Natural killer cell treated with Interleukin-12 subunit alpha and Interleukin-12 subunit beta and Interleukin-15 and Interleukin-18, amount 100 ng/mL, for 72 hours (primary cell): ENCODE measurements around the gene LIMS1. TPM values are rescaled to one million over a fixed set of nuclear protein-coding genes. Genes with fewer than 3 reads are reported as not detected.
"Not testable (repeated sequence)": the region's sequence is repeated elsewhere in the genome, so short reads cannot be mapped to it uniquely, and the experiment has no call there.

Experiments used
- ATAC-seq, 2 donors: fragments of 150-1000 bp; cut with Tn5 transposase in 1 of 2; sonication (Bioruptor Pico), chemical (Tn5 transposase) in 1 of 2; 2 replicates each; pipeline ENCODE4 v1.10.0; 2021
- DNase-seq: peaks from one replicate; pipeline ENCODE4 v3.0.0; 2022; ENCODE audit warnings: low spot score
- H3K27ac Mint-ChIP-seq, 2 donors: 1 replicate in 1 of 2; 2 replicates in 1 of 2; pipeline ENCODE4 v1.8.0; 2022; ENCODE audit warnings: mixed read lengths in 2 of 2, mild to moderate bottlenecking in 1 of 2, moderate library complexity in 1 of 2
- H3K27me3 Mint-ChIP-seq, 2 donors: 1 replicate in 1 of 2; 2 replicates in 1 of 2; pipeline ENCODE4 v1.8.0; 2022; ENCODE audit warnings: mixed read lengths in 2 of 2
- H3K36me3 Mint-ChIP-seq: one replicate; pipeline ENCODE4 v1.8.0; 2022; ENCODE audit warnings: mixed read lengths
- H3K4me1 Mint-ChIP-seq, 2 donors: 1 replicate in 1 of 2; 2 replicates in 1 of 2; pipeline ENCODE4 v1.8.0; 2022; ENCODE audit warnings: low read depth in 2 of 2, mixed read lengths in 2 of 2, mild to moderate bottlenecking in 1 of 2
- H3K4me3 Mint-ChIP-seq: one replicate; pipeline ENCODE4 v1.8.0; 2022; ENCODE audit warnings: mixed read lengths
- H3K9me3 Mint-ChIP-seq: 2 replicates; pipeline ENCODE4 v1.8.0; 2022; ENCODE audit warnings: mixed read lengths
- total RNA-seq, 2 donors: library from RNA; stranded (reverse); gene quantifications; one replicate each; pipeline ENCODE4 v1.2.3, GENCODE V29; 2022

Gene LIMS1, protein sequence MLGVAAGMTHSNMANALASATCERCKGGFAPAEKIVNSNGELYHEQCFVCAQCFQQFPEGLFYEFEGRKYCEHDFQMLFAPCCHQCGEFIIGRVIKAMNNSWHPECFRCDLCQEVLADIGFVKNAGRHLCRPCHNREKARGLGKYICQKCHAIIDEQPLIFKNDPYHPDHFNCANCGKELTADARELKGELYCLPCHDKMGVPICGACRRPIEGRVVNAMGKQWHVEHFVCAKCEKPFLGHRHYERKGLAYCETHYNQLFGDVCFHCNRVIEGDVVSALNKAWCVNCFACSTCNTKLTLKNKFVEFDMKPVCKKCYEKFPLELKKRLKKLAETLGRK
- 10 to 100 TPM; 38.7 to 44.7 TPM for total RNA-seq

DNA sequence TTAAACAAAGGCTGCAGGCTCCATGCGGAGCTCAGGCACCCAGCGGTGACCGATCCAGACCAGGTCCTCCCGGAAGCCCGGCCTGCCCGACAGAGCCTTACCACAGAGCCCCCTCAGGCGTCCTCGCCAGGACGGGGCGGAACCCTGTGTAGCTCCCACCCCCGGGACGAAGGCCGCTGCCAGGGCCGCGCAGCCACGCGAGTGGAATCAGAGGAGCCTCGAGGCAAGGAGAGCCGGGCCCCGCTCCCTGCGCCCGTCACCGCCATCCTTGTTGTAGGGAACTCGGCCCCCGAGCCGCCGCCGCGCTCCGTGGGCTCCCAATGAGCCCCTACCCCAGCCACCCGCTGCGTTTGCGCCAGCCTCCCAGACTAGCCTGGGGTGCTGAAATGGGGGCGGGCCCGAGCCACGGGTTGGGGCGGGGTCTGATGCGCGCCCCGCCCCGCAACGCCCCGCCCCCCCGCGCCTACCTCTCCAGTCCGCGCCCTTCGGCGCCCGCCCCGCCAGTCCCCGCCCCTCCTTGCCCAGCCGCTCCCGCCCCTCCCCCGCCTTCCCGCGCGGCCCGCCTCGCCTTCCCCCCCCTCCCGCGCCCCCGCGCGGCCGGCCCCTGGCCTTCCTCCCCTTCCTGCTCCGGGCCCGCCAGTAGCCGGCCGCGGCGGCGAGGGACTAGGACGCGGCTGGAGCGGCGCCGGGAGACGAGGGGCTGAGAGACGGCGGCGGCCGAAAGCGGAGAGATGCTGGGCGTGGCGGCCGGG, at the start of gene LIMS1:
LIMS1 (plus strand) TSS at position 639 of the 752 bp plus-strand sequence; CDS start at position 732, 93 bp downstream.
- no peaks in the 10 kb centered on the region for H3K36me3 Mint-ChIP-seq
- peak; percentile 95 to 96 for ATAC-seq
- H3K27me3 Mint-ChIP-seq: no peaks in the 10 kb centered on the region
- peak within 1 kb of the TSS; percentile 76 to 87 for H3K27ac Mint-ChIP-seq
- H3K4me3 Mint-ChIP-seq: peak within 1 kb of the TSS; percentile 92
- DNase-seq: peak; percentile 86
- no peaks in the 10 kb centered on the region for H3K9me3 Mint-ChIP-seq
- peaks cover 23 to 35% of the 10 kb centered on the region in 2 donors for H3K4me1 Mint-ChIP-seq

DNA sequence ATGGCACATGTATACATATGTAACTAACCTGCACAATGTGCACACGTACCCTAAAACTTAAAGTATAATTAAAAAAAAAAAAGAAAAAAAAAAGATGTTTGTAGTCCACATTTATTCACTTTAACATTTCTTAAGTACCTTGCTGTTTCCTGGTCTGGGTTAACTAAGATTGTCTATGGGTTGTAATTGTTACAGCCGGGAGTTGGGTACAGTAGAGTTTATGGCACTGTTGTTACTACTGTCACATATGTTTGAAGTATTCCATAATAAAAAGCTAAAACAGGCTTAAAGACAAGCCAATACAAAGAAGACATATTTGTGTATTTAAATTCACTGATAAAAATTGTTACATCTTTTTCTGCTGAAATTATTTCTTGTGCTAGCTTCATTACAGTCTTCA, 49.0 kb upstream of the LIMS1 start:
- Mint-ChIP-seq H3K27ac (no peak overlapping the region), H3K27me3 (no peaks in the 10 kb centered on the region), H3K4me3 (no peak overlapping the region), H3K4me1 (no peaks in the 10 kb centered on the region), H3K36me3 (peaks cover 11% of the 10 kb centered on the region), H3K9me3 (no peaks in the 10 kb centered on the region)
- DNase-seq (no peak), ATAC-seq (no peak)

DNA sequence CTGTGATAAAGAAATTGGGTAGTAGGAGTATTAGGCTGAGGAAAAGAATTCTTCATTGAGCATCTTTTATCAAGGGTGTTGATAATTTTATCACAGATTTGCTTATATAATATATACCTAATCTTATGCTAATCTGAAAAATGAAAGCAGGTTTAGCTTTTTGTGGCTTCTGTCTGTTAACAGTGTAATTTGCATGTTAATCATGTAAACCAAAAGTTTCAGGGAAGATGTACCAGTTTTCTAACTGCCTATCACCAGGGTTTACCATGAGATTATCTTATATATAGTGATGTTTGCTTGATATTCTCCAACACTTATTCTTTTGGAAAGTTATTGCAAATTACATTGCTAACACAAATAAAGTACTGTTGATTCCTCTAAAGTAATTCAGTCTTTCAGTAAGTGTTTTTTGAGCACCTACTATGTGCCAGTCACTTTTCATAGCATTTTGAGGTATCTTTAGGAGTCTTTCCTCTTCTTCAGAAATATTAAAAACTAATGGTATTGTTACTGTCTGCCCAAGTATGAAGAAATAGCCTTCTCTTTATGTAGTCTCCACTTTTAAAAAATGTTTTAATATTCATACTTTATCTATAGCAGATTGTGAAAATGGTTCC, 43.7 kb upstream of the LIMS1 start:
- H3K27me3 Mint-ChIP-seq: no peaks in the 10 kb centered on the region
- H3K27ac Mint-ChIP-seq: no peak overlapping the region
- no peaks in the 10 kb centered on the region for H3K9me3 Mint-ChIP-seq
- no peaks in the 10 kb centered on the region for H3K36me3 Mint-ChIP-seq
- no peak for ATAC-seq
- no peaks in the 10 kb centered on the region for H3K4me1 Mint-ChIP-seq
- no peak overlapping the region for H3K4me3 Mint-ChIP-seq
- DNase-seq: no peak

DNA sequence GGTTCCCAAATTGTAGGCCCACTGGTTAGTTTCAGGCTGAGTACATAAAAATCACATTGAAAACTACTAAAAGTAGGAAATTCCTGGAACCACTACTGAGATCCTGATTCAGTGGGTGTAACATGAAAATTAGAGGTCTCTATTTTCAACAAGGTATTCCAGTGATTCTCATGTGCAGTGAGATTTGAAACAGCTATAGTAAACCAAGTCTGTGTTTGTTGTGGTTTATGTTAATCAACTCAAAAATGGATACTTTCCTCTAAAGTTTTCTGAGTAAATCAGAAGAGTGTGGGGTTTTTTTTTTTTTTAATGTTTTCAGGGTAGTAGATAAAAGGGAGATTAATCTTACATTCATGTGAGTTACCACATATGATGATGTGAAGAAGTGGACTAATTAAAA, 42.4 kb upstream of the LIMS1 start:
- DNase-seq (no peak), ATAC-seq (no peak)
- no peaks in the 10 kb centered on the region for H3K36me3 Mint-ChIP-seq
- H3K9me3 Mint-ChIP-seq: no peaks in the 10 kb centered on the region
- H3K27me3 Mint-ChIP-seq: no peaks in the 10 kb centered on the region
- H3K4me3 Mint-ChIP-seq: no peak overlapping the region
- no peak overlapping the region for H3K27ac Mint-ChIP-seq
- no peaks in the 10 kb centered on the region for H3K4me1 Mint-ChIP-seq

DNA sequence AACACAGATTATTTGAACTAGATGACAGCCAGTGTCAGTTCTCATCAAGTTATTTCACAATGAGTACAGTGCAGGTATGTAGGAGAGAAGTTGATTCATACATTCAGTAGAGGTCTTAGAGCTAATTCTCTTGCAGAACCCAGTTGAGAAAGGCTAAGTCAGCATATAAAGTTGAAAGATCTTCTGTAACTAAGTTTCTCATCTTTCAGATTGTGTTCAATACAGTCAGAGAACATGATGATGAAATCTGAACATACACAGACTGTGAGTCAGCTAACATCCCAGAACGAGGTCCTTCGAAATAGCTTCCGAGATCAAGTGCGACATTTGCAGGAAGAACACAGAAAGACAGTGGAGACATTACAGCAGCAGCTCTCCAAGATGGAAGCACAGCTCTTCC, 41.9 kb upstream of the LIMS1 start:
- no peaks in the 10 kb centered on the region for H3K27me3 Mint-ChIP-seq
- no peak overlapping the region for H3K4me3 Mint-ChIP-seq
- no peak for DNase-seq
- no peaks in the 10 kb centered on the region for H3K36me3 Mint-ChIP-seq
- no peak for ATAC-seq
- H3K9me3 Mint-ChIP-seq: no peaks in the 10 kb centered on the region
- H3K27ac Mint-ChIP-seq: no peak overlapping the region
- H3K4me1 Mint-ChIP-seq: no peaks in the 10 kb centered on the region

DNA sequence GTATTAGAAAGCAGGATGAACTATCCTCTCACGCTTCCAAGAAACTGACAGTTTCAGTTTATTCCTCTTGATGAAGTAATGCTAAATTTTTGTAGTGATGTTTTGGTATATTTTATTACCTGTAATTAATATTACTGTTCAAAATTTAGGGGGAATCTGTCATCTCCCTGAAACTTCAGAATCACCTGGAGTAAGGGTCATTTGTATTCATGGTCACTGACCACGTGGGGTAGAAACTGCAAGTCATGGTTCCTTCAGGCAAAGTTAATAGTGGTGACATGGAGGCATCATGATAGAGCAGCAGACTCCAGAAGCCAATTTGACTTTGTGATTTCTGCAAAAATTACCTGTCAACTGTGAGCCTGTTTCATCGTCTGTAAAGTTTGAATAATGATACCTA, 38.1 kb upstream of the LIMS1 start:
- not testable (repeated sequence) for H3K4me3 Mint-ChIP-seq, H3K27ac Mint-ChIP-seq, H3K9me3 Mint-ChIP-seq, ATAC-seq, H3K4me1 Mint-ChIP-seq, DNase-seq, H3K36me3 Mint-ChIP-seq, H3K27me3 Mint-ChIP-seq

DNA sequence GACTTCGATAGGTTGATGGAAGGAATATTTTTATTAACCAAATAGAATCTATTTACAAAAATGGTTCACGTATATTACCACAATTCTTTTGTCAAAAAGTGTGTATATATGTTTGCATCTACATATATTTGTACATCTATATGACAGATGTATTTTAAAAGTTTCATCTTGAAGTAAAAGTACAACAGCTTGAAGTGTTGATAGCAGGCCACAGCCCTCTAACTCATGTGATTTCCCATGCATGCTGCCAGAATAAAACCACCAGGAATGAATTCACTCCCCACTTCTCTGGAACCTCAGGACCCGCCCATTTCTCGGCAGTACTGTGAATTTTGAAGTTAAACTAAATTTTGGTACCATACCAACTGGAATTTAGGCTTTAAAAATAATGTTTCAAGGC, 26.6 kb upstream of the LIMS1 start:
- not testable (repeated sequence) for H3K9me3 Mint-ChIP-seq, ATAC-seq, H3K27me3 Mint-ChIP-seq, H3K27ac Mint-ChIP-seq, DNase-seq, H3K36me3 Mint-ChIP-seq, H3K4me3 Mint-ChIP-seq, H3K4me1 Mint-ChIP-seq

DNA sequence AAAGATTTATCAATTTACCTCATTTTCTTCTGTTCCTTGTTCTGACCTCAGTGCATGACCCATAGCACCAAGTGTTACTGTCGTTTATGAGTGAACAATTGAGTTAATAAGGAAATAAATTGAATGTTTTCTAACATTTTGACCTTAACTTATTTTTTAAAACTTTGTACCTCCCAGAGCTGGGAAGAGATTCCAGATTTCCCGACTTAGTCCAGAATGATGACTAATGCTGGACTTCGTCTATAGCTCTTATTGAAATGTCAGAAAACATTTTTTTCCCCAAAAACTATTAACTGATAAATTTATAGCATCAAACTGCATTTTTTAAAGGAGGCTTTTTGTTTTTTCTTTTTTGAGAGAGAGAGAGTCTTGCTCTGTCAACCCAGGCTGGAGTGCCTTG, 21.8 kb upstream of the LIMS1 start:
- H3K27ac Mint-ChIP-seq, H3K36me3 Mint-ChIP-seq, H3K4me1 Mint-ChIP-seq, H3K27me3 Mint-ChIP-seq, DNase-seq, ATAC-seq, H3K9me3 Mint-ChIP-seq, H3K4me3 Mint-ChIP-seq: not testable (repeated sequence)

DNA sequence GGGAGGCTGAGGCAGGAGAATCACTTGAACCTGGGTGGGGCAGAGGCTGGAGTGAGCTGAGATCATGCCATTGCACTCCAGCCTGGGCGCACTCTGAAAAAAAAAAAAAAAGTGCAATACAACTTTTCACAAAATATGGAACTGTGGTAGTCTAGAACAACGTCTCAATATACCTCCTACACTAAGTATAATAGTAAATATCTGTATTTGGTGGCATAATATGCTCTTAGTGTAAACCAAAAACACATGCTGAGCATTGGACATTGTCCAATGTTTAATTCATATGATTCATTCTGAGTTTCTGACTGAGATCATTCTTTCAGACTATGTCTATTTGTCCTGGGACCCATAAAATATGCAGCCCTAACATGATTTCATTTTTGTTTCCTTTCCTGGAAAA, 19.8 kb upstream of the LIMS1 start:
- not testable (repeated sequence) for DNase-seq, H3K4me1 Mint-ChIP-seq, H3K4me3 Mint-ChIP-seq, H3K9me3 Mint-ChIP-seq, ATAC-seq, H3K36me3 Mint-ChIP-seq, H3K27ac Mint-ChIP-seq, H3K27me3 Mint-ChIP-seq

DNA sequence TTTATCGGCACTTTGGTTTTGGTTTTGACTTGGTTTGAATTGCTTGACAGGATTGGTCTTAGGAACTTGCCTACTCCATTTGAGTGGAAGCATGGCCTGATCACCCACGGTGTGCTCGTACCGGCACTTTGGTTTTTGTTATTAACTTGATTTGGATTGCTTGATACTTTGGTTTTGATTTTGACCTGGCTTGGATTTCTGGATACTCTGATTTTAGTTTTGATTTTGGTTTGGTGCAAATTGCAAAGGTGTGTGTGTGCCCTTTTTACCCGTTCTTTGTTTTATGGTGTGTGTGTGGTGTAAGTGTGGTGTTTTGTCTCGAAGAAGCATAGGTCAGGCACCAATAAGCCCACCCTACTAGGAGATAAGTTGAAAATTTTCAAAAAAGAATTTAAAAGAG, 9.6 kb upstream of the LIMS1 start:
- H3K4me3 Mint-ChIP-seq, H3K36me3 Mint-ChIP-seq, H3K27me3 Mint-ChIP-seq, DNase-seq, ATAC-seq, H3K27ac Mint-ChIP-seq, H3K9me3 Mint-ChIP-seq, H3K4me1 Mint-ChIP-seq: not testable (repeated sequence)

DNA sequence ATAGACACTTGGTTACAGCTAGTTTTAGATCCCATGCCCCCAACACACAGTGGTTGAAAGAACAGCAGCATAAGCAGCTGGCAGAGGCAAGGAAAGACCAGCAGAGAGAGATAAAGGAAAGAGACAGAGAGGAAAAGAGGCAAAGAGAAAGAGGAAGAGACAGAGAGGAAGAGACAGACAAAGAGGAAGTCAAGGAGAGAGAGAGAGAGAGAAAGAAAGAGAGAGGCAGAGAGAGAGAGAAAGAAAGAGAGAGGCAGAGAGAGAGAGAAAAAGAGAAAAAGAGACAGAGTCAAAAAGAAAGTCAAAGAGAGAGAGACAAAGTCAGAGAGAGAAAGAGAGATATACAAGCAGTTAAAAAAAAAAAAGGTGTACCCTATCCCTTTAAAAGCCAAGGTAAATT, 9.0 kb upstream of the LIMS1 start:
- not testable (repeated sequence) for H3K27me3 Mint-ChIP-seq, H3K4me3 Mint-ChIP-seq, H3K27ac Mint-ChIP-seq, H3K9me3 Mint-ChIP-seq, ATAC-seq, H3K4me1 Mint-ChIP-seq, H3K36me3 Mint-ChIP-seq, DNase-seq

DNA sequence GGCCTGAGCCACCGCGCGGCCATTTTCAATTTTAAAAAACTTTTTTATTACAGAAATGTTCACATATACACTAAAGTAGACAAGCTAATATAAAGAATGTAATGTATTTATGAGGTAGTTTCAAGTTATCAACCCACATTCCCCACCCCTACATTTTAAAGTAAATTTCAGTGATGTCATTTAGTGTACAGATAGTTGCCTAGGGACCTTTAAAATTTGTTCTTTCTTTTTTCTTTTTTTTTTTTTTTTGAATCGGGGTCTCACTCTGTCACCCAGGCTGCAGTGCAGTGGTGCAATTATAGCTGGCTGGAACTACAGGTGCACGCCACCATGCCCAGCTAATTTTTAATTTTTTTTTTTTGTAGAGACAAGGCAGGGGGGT, 2.6 kb upstream of the LIMS1 start:
- Mint-ChIP-seq H3K27ac (peak overlapping the region in 1 of 2 donors; percentile 68), H3K4me1 (peaks cover 16 to 35% of the 10 kb centered on the region in 2 donors), H3K4me3 (no peak overlapping the region), H3K9me3 (no peaks in the 10 kb centered on the region), H3K27me3 (no peaks in the 10 kb centered on the region), H3K36me3 (no peaks in the 10 kb centered on the region)
- DNase-seq: no peak
- no peak for ATAC-seq

DNA sequence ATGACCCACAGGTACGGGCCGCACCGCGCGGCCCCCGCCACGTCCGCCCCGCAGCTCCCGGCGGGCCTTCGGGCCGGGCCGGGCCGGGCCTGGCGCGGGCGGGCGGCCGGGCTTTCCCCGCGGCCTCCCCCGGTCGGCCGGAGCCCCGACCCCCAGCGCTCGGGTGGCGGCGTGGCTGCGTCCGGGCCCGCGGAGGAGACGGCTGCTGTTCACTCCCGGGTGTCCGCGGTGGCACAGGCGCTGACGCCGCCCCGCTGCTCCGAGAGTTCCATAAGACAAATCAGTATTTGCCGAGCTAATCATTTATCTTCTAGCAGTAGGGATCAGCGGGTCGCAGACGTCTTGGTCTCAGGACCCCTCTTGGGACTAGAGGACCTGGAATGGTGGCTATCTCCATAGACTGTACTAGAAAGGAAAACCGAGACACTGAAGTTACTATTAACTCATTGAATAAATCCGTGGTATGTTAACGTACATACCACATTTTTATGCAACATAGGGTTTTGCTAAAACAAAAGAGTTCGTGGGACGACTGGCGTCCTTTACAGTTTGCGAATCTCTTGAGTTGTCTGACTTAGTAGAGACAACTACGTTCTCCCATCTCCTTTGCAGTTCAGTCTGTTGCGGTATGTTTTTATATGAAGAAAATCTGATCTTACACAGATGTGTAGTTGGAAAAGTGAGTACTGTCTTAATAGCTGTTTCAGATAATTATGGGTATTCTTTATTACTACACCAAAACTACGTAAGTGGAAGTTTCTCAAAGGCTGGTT, 500 bp downstream of the LIMS1 start:
- Mint-ChIP-seq H3K36me3 (no peaks in the 10 kb centered on the region), H3K4me3 (peak overlapping the region; percentile 92), H3K4me1 (peaks cover 25 to 35% of the 10 kb centered on the region in 2 donors), H3K27me3 (no peaks in the 10 kb centered on the region), H3K27ac (peak overlapping the region; percentile 36 to 87), H3K9me3 (no peaks in the 10 kb centered on the region)
- DNase-seq (no peak), ATAC-seq (peak in 1 of 2 donors; percentile 57)

DNA sequence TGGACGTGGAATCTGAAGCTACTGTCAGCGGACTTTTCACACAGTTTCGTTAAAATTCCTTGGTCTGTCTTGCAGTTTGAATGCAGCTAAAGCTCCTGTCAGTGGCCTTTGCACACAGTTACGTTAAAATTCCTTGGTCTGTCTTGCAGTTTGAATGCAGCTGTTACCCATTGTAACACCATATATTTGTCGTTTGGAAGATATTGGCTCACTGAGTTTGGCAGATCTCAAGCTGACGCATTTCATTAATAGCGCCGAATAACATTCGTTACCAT, 1.0 kb downstream of the LIMS1 start:
- peaks cover 27 to 35% of the 10 kb centered on the region in 2 donors for H3K4me1 Mint-ChIP-seq
- H3K36me3 Mint-ChIP-seq: no peaks in the 10 kb centered on the region
- H3K27ac Mint-ChIP-seq: peak overlapping the region; percentile 36 to 87
- H3K4me3 Mint-ChIP-seq: peak overlapping the region; percentile 92
- H3K9me3 Mint-ChIP-seq: no peaks in the 10 kb centered on the region
- no peaks in the 10 kb centered on the region for H3K27me3 Mint-ChIP-seq
- no peak for ATAC-seq
- DNase-seq: no peak
